ENCODE data around the gene PLCB4. TPM values are rescaled to one million over a fixed set of nuclear protein-coding genes. Genes with fewer than 3 reads are reported as not detected.

Gene PLCB4
- total RNA-seq, 1 experiment from 2014 or later = 0.07 TPM

DNA sequence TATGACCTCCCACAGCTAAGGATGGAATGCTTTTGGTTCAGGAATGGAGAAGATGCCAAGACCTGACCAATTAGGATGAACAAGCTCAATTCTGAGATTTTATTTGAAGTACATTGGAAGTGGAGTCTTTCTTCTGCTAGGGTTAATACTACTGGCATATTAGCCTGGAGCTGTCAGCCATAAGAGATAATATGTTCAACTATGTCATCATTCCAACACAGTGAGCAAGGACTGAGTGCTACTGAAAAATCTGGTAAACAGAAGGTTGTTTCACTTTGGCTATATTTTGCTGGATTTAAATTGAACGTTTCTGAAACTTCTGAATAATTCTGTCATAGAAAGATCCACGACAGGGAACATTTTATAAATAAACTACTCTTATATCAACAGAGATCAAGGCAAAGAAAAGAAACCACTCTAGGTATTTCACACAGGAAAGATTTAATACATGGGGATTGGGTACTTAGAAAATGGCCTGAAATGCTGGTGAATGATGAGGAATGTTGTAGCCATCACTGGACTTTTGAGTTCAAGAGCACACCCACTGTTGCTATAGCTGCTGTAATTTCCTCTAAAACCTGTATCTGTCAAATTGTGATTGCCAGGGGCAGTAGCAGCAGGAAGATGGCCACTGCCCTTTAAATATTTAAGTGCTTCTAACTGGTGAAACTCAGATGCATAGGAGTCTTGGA lies 200.5 kb downstream of the PLCB4 start:
- no peak for DNase-seq
- no peaks in the 10 kb centered on the region for H3K36me3 ChIP-seq
- H3K9me3 ChIP-seq = no peaks in the 10 kb centered on the region
- H3K4me3 ChIP-seq = no peak overlapping the region
- no peaks in the 10 kb centered on the region for H3K27me3 ChIP-seq

DNA sequence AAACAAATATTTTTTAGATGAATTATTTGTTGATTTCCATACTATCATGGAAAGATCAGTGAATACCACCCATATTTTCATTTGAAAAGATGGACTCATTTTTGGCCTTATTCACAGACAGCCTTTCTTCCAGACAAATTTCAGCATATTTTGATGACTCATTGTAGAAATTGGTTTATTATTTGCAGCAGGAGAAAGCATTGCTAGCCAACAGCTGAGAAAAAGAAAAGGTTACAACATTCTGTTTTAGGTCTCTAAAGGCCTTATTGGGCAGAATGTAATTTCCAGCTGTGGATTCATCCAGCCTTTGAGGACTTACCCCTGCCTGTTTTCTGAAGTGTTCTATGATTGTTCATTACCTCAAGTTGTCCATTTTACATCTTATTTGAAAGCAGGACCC lies 201.9 kb downstream of the PLCB4 start:
- Histone ChIP-seq H3K27me3 (no peaks in the 10 kb centered on the region), H3K4me3 (no peak overlapping the region), H3K9me3 (no peaks in the 10 kb centered on the region), H3K36me3 (no peaks in the 10 kb centered on the region)
- DNase-seq = no peak

DNA sequence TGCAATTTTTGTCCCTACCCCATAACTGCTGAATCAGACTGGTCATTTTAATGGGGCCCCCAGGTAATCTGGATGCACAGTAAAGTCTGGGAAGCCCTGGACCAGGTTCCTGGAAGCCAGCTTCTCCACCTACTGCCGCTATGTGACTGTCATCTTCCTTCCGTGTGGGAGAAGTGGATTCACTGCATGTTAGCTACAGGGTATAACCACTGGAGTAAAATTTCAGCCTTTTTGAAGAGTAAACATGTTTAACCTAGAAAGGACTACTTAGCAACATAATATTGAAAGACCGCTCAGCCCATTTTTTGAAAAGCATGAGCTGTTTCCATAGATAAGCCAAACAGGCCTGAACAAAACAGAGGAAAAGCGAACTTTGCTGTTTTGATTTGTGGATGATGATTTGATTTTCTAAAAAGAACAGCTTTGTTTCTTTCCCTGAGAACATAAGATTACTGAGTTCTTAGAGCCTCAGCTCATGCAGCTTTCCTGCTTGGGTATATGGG lies 208.1 kb downstream of the PLCB4 start:
- H3K9me3 ChIP-seq = no peaks in the 10 kb centered on the region
- no peak for DNase-seq
- no peaks in the 10 kb centered on the region for H3K36me3 ChIP-seq
- H3K27me3 ChIP-seq = no peaks in the 10 kb centered on the region
- no peak overlapping the region for H3K4me3 ChIP-seq

DNA sequence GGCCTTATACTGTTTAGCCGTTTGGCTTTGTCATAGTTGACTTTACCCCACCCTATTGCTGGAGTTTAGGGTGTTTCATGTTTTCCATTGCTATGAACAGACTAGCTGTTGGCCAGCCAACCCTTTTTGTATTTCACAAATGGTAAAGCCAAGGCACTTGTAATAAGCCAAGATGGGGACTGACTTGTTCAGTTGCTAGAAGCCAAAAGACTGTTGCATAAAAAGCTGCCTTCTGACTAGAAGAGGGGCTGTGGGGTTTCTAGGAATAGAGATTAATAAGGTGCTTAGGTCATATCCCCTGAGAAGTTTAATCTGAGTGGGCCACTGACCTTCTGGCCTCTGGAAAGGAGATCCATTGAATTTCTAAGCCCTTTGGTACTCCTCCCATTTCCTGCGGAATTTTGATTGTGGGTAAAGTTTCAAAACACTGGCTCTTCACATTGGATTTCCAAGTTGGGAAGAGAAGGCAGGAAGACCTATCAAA lies 211.1 kb downstream of the PLCB4 start:
- Histone ChIP-seq H3K36me3 (no peaks in the 10 kb centered on the region), H3K27me3 (no peaks in the 10 kb centered on the region), H3K4me3 (no peak overlapping the region), H3K9me3 (no peaks in the 10 kb centered on the region)
- DNase-seq = no peak

DNA sequence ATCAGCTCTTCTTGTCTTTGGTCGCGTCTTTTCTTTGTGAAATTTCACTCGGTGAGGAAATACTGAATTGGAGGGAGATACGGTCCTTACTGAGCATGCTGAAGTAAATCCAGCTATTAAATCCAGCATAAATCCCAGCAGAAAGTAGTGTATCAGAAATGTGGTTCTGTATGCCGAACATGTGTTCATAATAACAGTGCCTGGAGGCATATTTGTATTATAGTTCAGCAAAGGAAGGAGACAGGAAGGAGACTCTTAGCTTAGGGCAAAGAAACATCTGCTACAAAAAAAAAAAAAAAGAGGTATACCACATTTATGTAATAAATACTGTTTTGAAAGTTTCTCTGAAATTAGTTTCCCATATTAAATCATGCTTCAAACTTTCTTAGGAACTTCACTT lies 211.8 kb downstream of the PLCB4 start:
- Histone ChIP-seq H3K4me3 (no peak overlapping the region), H3K27me3 (no peaks in the 10 kb centered on the region), H3K36me3 (no peaks in the 10 kb centered on the region), H3K9me3 (no peaks in the 10 kb centered on the region)
- no peak for DNase-seq

DNA sequence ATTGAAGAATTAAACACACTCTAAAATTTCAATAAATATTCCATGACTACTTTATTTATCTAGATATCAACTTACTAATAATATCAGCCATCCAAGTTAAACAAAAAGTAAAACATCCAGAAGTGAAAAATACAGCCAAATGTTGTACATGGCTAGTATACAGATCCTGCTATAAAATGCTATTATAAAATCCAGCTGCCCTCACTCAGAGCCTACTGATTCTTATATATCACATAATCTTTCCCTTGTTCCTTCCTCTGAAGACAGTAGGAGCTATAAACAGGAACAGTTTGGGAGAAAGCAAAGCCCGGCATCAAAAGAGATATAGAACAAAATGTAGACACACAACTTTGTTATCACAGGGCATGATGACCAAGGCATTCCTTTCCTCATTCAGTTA lies 212.9 kb downstream of the PLCB4 start:
- no peak overlapping the region for H3K4me3 ChIP-seq
- no peaks in the 10 kb centered on the region for H3K27me3 ChIP-seq
- no peaks in the 10 kb centered on the region for H3K36me3 ChIP-seq
- H3K9me3 ChIP-seq = no peaks in the 10 kb centered on the region
- DNase-seq = no peak

DNA sequence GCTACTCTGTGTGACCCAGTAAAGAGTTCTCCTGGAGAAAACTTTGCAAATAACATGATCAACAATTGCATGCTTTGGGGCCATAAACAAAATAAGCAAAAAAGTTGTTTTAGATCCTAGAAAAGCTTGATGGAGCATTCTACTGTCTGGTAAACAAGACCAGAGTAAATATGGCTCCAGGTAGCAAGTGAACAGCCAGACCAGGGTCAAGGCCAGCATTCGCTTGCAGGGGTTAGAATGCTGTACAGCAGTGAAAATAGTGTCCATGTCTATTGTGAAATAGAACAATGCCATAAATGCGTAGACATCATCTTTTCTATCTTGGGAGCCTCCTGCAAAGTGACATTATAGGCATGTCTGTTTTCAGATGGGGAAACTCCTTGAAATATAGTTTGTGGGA lies 216.7 kb downstream of the PLCB4 start:
- H3K36me3 ChIP-seq = no peaks in the 10 kb centered on the region
- no peaks in the 10 kb centered on the region for H3K9me3 ChIP-seq
- no peak overlapping the region for H3K4me3 ChIP-seq
- DNase-seq = no peak
- no peaks in the 10 kb centered on the region for H3K27me3 ChIP-seq

DNA sequence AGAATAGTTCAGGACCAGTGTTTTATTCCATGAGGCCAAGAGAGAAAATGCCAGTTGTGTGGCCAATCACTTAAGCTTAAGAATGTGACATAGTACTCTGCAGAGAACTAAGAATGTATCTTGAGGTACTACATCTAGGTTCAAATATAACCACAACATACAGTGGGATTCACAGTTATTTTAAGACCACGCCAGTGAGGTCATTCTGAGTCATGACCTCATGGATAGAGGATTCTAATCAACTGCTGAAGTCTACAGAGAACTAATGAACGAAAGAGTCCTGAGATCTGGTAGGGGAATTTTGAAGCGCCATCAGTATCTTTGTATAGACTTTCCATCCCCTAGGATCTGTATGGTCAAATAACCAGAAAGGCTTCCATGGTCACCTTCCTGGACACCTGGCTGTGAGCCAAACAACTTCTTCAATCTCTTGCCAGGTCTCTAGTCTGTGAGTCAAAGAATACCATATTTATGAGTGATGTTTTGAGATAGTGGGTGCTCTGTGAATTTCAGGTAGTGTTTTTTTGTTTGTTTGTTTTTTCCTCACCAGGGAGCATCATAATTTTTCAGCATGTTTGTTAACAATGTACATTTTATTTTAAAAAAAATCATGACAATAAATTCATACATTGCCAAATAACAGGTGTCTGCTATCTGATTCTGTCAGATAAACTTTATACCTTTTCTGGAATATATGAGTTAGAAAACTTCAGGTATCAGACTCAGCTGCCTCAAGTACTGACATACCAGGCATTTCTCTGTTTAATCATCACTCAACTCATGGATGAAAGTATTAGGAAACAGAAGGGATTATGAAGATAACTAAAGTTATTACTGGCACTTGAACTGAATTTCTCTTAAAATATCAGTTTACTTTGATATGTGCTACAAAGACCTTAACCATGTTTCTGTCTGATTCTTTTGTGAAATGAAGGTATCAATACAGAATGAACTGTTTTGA lies 217.9 kb downstream of the PLCB4 start:
- Histone ChIP-seq H3K36me3 (no peaks in the 10 kb centered on the region), H3K9me3 (no peaks in the 10 kb centered on the region), H3K4me3 (no peak overlapping the region), H3K27me3 (no peaks in the 10 kb centered on the region)
- peak; percentile 4 for DNase-seq

DNA sequence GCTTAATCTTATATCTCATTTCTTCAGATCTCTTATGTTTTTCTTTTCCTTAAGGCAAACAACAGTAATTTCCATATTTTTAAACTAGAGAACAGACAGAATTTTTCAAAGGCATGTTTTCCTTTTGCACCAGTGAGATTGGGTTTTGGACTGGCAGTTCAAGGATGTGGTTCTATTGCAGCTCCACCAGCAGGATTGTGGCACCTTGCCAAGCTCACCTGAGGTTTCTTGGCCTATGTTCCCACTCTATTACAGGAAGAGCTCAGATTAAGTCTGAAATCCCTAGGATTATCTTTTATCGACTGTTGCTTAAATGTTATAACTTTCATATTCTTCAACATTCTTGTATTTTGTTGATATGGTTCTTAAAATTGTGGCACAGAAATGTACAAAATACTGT lies 218.9 kb downstream of the PLCB4 start:
- Histone ChIP-seq H3K9me3 (no peaks in the 10 kb centered on the region), H3K36me3 (no peaks in the 10 kb centered on the region), H3K4me3 (no peak overlapping the region), H3K27me3 (no peaks in the 10 kb centered on the region)
- DNase-seq = no peak

DNA sequence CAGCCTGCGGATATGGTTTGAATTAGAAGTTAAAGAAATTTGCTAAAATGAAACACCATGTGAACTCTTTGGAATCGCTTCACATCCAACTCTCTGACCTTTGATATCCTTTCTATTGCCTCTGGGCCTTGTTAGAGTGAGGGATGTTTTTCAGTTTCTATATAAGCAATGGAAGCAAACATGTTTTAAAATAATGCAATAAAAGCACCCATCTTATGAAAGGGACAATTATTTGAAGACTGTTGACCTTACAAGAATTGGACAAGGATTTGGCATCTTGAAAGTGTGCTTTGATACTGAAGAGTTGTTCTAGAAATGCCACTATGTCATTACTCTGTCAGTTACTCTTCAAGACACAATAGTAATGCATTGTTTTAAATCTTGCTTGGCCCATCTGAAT lies 221.4 kb downstream of the PLCB4 start:
- Histone ChIP-seq H3K27me3 (no peaks in the 10 kb centered on the region), H3K36me3 (no peaks in the 10 kb centered on the region), H3K9me3 (no peaks in the 10 kb centered on the region), H3K4me3 (no peak overlapping the region)
- no peak for DNase-seq

DNA sequence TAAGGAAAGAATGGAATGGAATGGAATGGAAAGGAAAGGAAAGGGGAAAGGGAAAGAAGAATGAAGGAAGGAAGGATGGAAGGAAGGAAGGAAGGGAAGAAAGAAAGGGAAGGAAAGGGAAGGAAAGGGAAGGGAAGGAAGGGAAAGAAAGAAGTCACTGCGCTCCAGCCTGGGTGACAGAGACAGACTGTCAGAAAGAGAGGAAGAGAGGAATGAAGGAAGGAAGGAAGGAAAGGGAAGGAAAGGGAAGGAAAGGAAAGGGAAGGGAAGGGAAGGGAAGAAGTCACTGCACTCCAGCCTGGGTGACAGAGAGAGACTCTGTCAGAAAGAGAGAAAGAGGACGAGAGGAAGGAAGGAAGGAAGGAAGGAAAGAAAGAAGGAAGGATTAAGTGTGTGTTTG lies 224.3 kb downstream of the PLCB4 start:
- H3K36me3 ChIP-seq = no peaks in the 10 kb centered on the region
- no peak for DNase-seq
- no peaks in the 10 kb centered on the region for H3K27me3 ChIP-seq
- no peak overlapping the region for H3K4me3 ChIP-seq
- H3K9me3 ChIP-seq = no peaks in the 10 kb centered on the region; the same call in 1 of the 2 replicates

DNA sequence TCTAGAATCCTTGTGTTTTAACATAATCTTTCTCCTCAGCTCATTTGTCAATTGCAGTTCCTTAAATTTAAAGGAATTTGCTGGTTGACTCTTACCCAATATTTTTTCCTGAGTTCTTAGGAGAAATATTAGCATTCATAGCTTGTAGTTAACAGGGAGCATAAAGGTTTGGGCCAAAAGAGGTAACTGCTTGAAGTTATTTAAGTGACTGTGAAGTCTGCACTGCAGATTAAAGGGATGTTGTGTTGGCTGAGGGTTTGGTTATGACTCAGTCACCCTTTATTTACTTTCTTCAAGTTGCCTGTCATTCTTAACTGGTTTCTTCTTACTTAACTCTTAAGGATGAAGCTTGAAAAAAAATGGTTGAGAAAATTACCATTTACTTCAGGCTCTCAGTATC lies 225.2 kb downstream of the PLCB4 start:
- H3K27me3 ChIP-seq = no peaks in the 10 kb centered on the region
- H3K4me3 ChIP-seq = no peak overlapping the region
- H3K9me3 ChIP-seq = no peaks in the 10 kb centered on the region; the same call in 1 of the 2 replicates
- H3K36me3 ChIP-seq = no peaks in the 10 kb centered on the region
- DNase-seq = peak; percentile 31

DNA sequence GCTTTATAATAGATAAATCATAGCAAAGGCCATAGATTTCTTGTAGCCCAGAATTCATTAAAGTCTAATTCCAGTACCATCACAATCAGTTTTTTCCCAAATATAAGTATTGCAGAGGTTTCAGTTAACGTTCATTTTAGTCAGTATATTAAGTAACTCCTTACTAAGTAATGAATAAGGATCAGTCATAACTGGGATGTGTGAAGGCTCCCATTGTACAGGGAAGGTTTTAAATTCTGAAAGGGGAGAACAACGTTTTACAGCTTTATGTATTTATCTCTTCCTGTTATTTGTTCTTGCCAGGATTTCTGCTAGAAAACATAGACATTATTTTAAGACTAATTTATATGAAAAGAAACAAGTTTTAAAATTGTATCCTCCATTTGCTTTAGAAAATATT lies 230.0 kb downstream of the PLCB4 start:
- H3K27me3 ChIP-seq = no peaks in the 10 kb centered on the region
- H3K9me3 ChIP-seq = no peaks in the 10 kb centered on the region; the same call in 1 of the 2 replicates
- no peak overlapping the region for H3K4me3 ChIP-seq
- no peak for DNase-seq
- H3K36me3 ChIP-seq = no peaks in the 10 kb centered on the region

DNA sequence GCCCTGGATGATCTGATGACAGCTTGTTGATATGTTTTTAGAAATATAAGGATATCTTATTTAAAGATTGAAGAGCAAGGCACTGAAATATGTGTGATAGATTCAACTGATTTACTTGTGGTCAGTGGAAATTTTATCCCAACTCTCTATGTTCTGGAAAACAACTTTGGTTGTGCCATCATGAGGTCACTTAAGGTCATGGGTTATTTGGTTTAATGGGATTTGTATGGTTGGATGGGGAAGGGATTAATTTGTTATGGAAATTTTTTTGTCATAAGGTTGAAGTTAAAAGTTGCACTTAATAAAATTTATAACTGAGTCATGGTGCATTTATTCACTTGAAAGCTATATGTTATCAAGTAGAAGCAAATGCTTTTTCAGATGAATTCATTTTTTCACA lies 231.2 kb downstream of the PLCB4 start:
- no peak for DNase-seq
- H3K4me3 ChIP-seq = no peak overlapping the region
- no peaks in the 10 kb centered on the region for H3K36me3 ChIP-seq
- H3K27me3 ChIP-seq = no peaks in the 10 kb centered on the region
- H3K9me3 ChIP-seq = no peaks in the 10 kb centered on the region; the same call in 1 of the 2 replicates

DNA sequence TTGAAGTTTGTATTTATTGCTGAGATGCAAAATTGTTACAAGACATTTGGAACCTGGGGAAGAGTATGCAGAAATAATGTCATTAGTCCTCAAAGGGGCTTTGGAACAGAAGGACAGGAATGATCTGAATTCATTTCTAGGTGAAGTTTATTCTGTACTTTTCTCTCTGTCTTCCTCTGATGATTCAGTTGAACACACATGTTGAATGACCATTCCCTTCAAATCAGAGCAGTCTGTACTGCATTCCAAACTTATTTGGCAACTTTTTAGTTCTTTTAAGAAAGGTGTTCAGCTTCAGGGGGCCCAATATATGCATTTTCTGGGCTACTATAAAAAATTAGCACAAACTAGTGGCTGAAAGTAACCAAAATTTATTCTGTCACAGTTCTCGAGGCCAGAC lies 231.6 kb downstream of the PLCB4 start:
- no peaks in the 10 kb centered on the region for H3K36me3 ChIP-seq
- H3K9me3 ChIP-seq = no peaks in the 10 kb centered on the region; the same call in 1 of the 2 replicates
- DNase-seq = no peak
- H3K4me3 ChIP-seq = no peak overlapping the region
- H3K27me3 ChIP-seq = no peaks in the 10 kb centered on the region

DNA sequence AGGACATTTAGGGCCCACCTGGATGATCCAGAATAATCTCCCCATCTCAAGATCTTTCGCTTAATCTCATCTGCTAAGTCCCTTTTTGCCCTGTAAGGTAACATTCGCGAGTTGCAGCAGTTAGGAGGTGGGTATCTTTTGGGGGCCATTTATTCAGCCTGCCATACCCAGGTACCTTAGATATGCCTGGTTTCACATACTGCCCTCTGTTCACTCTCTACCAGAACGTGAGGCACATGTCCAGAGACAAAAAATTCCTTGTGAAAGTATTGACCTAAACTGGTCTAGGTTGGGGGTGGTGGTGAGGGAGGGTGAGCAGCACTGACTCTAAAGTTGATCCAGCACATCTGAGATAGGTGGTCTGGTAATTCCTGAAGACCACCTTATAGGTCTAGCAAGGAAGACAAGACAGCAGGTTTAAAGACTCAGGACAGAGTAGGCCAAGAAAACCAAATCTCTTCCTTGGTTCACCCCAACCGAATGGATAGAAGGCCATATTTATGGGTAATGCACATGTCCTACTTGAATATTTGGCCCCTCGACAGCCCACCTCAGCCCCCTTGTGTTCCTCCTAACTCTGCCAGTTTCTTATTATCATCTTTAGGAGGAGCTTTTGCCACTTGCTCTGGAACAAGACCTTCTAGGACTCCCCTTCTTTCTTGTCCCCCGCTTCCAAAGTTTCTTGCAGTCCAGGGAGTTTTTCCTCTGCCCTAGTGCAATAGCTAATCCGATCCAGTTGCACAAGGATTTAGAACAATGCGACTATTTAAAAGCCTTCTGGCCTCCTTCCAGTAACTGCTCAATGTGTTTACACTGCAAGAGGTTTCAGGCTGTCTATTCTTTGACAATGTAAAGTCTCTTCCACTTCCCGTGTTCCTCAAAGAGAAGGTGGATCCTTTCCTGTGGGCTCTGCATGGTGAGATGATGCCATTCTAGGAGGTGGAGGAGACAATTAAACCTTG lies 232.5 kb downstream of the PLCB4 start:
- Histone ChIP-seq H3K27me3 (no peaks in the 10 kb centered on the region), H3K9me3 (no peaks in the 10 kb centered on the region), H3K36me3 (no peaks in the 10 kb centered on the region), H3K4me3 (no peak overlapping the region)
- DNase-seq = no peak
